OCI-LY1 (cell line): ENCODE results near the gene RIN3.

Experiments used
- H2AFZ ChIP-seq: fragments of 200-600 bp; sonication (generic), shearing (Covaris generic); 2 replicates; pipeline ENCODE4 v1.6.0; 2014; ENCODE audit warnings: antibody characterized with exemption, mild to moderate bottlenecking, low read length
- H3F3A ChIP-seq: fragments of 200-600 bp; sonication (generic), shearing (Covaris generic); 2 replicates; pipeline ENCODE4 v1.6.0; 2014; ENCODE audit warnings: mild to moderate bottlenecking, antibody characterized with exemption, low read length, moderate library complexity; ENCODE audit not compliant: insufficient read depth
- H3K27ac ChIP-seq: fragments of 200-600 bp; sonication (generic); 2 replicates; pipeline ENCODE4 v1.5.1; 2014; ENCODE audit warnings: low read length, mixed run types, mild to moderate bottlenecking, low read depth; ENCODE audit not compliant: poor library complexity, severe bottlenecking
- H3K27me3 ChIP-seq: fragments of 200-600 bp; sonication (generic); 2 replicates; pipeline ENCODE4 v1.6.0; 2014; ENCODE audit warnings: antibody characterized with exemption, mild to moderate bottlenecking, low read length, moderate library complexity; ENCODE audit not compliant: insufficient read depth
- H3K36me3 ChIP-seq: fragments of 200-600 bp; sonication (generic); 2 replicates; pipeline ENCODE4 v1.6.1; 2014; ENCODE audit warnings: mild to moderate bottlenecking, antibody characterized with exemption, low read length, moderate library complexity, mixed read lengths; ENCODE audit not compliant: insufficient read depth
- H3K4me1 ChIP-seq: fragments of 200-600 bp; sonication (generic); 2 replicates; pipeline ENCODE4 v1.5.1; 2014; ENCODE audit warnings: mild to moderate bottlenecking, low read length, moderate library complexity; ENCODE audit not compliant: insufficient read depth, severe bottlenecking
- H3K4me2 ChIP-seq: fragments of 200-600 bp; sonication (generic), shearing (Covaris generic); 2 replicates; pipeline ENCODE4 v1.6.1; 2014; ENCODE audit warnings: low read length
- H3K4me3 ChIP-seq: fragments of 200-600 bp; sonication (generic); 2 replicates; pipeline ENCODE4 v1.5.1; 2014; ENCODE audit warnings: low read length, low read depth, mild to moderate bottlenecking, mixed read lengths; ENCODE audit not compliant: poor library complexity, severe bottlenecking
- H3K79me2 ChIP-seq: fragments of 200-600 bp; shearing (Covaris generic); 2 replicates; pipeline ENCODE4 v1.6.1; 2016; ENCODE audit warnings: mixed run types, low read length, mixed read lengths; ENCODE audit not compliant: insufficient read depth
- H3K9ac ChIP-seq: fragments of 200-600 bp; sonication (generic), shearing (Covaris generic); 2 replicates; pipeline ENCODE4 v1.6.1; 2014; ENCODE audit warnings: mild to moderate bottlenecking, low read length, mixed read lengths
- H3K9me2 ChIP-seq: fragments of 200-600 bp; sonication (generic), shearing (Covaris generic); 2 replicates; pipeline ENCODE4 v1.6.1; 2014; ENCODE audit warnings: low read depth, mild to moderate bottlenecking, low read length, mixed read lengths
- H3K9me3 ChIP-seq: fragments of 200-600 bp; shearing (Covaris generic); 2 replicates; pipeline ENCODE4 v1.6.1; 2014; ENCODE audit warnings: low read length, mixed read lengths
- H4K20me1 ChIP-seq: fragments of 200-600 bp; sonication (generic), shearing (Covaris generic); 2 replicates; pipeline ENCODE4 v1.6.0; 2016; ENCODE audit warnings: mild to moderate bottlenecking, low read length; ENCODE audit not compliant: insufficient read depth
- EZH2 ChIP-seq: fragments of 200-600 bp; sonication (generic), shearing (Covaris generic); IDR thresholded peaks from 2 replicates; pipeline ENCODE4 v1.8.0; 2017; ENCODE audit warnings: borderline replicate concordance, mixed run types, mild to moderate bottlenecking, antibody characterized with exemption, low read length, moderate library complexity, mixed read lengths
- TF ChIP-seq, protein P1 (sequence below): fragments of 200-600 bp; sonication (generic), shearing (Covaris generic); IDR thresholded peaks from 2 replicates; pipeline ENCODE4 v1.5.1; 2017; ENCODE audit warnings: mild to moderate bottlenecking, antibody characterized with exemption, low read length, moderate library complexity, mixed read lengths

The RIN3 gene

DNA sequence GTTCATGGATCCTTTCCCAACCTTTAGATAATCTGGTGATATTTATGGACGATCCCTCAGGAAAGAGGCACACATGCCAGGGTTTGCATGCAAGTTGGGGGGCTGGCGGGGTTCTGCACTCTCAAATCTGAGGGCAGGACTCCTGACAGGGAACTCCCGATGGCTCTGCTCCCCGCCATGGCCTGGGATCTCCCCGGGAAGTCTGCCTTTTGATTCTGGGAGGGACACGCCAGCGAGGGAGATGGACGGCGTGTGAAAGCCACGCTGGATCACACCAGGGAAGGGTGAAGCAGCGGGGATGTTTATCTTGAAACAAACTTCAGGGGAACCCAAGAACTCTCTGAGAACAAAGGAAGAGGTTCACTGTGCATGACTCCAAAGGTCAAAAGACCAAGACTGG is 191.2 kb downstream of the RIN3 start:
- Histone ChIP-seq H3K4me2 (no peak overlapping the region; the same call in 1 of the 2 replicates), H3K9me2 (no peaks in the 10 kb centered on the region), H3K79me2 (no peaks in the 10 kb centered on the region), H2AFZ (no peak overlapping the region), H3F3A (no peaks in the 10 kb centered on the region), H3K36me3 (no peaks in the 10 kb centered on the region), H3K27ac (no peak overlapping the region), H3K9me3 (no peaks in the 10 kb centered on the region), H3K4me1 (no peaks in the 10 kb centered on the region), H4K20me1 (no peaks in the 10 kb centered on the region), H3K4me3 (no peak overlapping the region), H3K9ac (no peak overlapping the region), H3K27me3 (no peaks in the 10 kb centered on the region)
- TF ChIP-seq, protein P1, sequence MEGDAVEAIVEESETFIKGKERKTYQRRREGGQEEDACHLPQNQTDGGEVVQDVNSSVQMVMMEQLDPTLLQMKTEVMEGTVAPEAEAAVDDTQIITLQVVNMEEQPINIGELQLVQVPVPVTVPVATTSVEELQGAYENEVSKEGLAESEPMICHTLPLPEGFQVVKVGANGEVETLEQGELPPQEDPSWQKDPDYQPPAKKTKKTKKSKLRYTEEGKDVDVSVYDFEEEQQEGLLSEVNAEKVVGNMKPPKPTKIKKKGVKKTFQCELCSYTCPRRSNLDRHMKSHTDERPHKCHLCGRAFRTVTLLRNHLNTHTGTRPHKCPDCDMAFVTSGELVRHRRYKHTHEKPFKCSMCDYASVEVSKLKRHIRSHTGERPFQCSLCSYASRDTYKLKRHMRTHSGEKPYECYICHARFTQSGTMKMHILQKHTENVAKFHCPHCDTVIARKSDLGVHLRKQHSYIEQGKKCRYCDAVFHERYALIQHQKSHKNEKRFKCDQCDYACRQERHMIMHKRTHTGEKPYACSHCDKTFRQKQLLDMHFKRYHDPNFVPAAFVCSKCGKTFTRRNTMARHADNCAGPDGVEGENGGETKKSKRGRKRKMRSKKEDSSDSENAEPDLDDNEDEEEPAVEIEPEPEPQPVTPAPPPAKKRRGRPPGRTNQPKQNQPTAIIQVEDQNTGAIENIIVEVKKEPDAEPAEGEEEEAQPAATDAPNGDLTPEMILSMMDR, result no peak
- no peak for TF ChIP-seq EZH2

DNA sequence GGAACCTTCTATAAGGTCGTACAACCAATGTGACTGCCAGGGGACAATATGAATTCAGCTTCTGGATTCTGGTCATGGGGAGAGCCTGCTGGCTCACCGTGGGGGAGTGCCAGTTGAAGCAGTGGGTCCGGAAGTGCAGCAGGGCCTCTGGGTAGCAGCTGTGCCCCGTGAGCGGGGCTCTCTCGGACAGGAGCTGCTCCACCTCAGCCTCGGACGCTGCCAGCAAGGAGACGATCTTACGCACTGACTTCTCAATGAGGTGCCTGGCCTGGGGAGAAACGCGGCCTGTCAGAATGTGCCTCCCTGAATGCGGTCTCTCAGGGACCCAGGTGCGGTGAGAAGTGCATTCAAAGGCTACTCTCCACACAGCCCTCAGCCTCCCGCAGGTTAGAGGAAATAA is 192.8 kb downstream of the RIN3 start:
- Histone ChIP-seq H3K27me3 (no peaks in the 10 kb centered on the region), H3K9me3 (no peaks in the 10 kb centered on the region), H3K27ac (no peak overlapping the region), H3K4me1 (no peaks in the 10 kb centered on the region), H3K36me3 (no peaks in the 10 kb centered on the region), H3K4me3 (no peak overlapping the region), H3K9me2 (no peaks in the 10 kb centered on the region), H3F3A (no peaks in the 10 kb centered on the region), H2AFZ (no peak overlapping the region), H3K4me2 (no peak overlapping the region), H3K9ac (no peak overlapping the region), H3K79me2 (no peaks in the 10 kb centered on the region), H4K20me1 (no peaks in the 10 kb centered on the region)
- no peak for TF ChIP-seq EZH2
- TF ChIP-seq, protein P1, result no peak

DNA sequence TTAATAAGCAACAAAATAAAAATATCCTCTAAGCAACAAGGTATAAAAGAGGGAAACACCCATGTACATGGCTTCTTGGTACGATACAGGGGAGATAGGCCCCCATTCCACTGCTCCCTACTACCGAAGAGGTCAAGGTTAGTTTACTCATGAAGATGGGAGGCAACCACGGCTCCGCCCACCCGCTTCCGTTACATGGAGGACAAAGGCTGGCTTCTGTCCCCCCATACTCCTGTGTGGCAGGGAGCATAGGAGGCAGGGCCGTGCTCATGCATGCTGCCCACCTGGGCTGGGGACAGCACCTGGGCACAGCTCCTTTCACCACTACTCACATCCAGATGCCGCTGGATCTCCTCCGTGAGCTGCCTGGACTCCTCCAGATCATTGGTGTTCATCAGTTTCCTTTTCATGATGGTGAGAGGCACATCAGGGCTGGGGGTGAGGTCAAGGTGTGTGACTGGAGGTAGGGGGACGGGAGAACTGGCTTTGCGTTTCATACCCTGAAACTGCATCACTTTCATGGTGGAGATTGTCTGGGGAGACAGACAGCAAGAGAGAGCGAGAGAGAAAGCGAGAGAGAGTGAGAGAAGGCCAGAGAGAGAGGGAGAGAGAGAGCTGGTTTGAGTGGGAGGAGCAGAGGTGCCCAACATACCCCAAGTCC is 195.9 kb downstream of the RIN3 start:
- H3K9me2 ChIP-seq, result no peaks in the 10 kb centered on the region
- no peaks in the 10 kb centered on the region for H3K27me3 ChIP-seq
- no peaks in the 10 kb centered on the region for H4K20me1 ChIP-seq
- no peak overlapping the region for H2AFZ ChIP-seq
- no peak overlapping the region for H3K9ac ChIP-seq
- no peak overlapping the region for H3K4me2 ChIP-seq
- no peaks in the 10 kb centered on the region for H3K79me2 ChIP-seq
- no peak overlapping the region for H3K27ac ChIP-seq
- H3K36me3 ChIP-seq, result no peaks in the 10 kb centered on the region
- TF ChIP-seq EZH2, result no peak
- TF ChIP-seq, protein P1, result no peak
- H3K4me1 ChIP-seq, result no peaks in the 10 kb centered on the region
- no peak overlapping the region for H3K4me3 ChIP-seq
- no peaks in the 10 kb centered on the region for H3F3A ChIP-seq
- no peaks in the 10 kb centered on the region for H3K9me3 ChIP-seq
